CD4-positive, alpha-beta T cell treated with Interleukin-17A for 4 hours (primary cell): ENCODE data around the gene SNCG.
"Not testable (repeated sequence)": the region's sequence is repeated elsewhere in the genome, so short reads cannot be mapped to it uniquely, and the experiment has no call there.

ENCODE experiments used
- DNase-seq: peaks from one replicate; pipeline ENCODE4 v3.0.0-alpha.2; 2020; ENCODE audit warnings: mixed read lengths

Gene SNCG

GRCh38 chr10:86979977-86980448 is 21.6 kb downstream of the SNCG start:
- no peak for DNase-seq

- not testable (repeated sequence) for DNase-seq
Measured at GRCh38 chr10:86981020-86981419, 22.6 kb downstream of the SNCG start.

- no peak for DNase-seq
Measured at GRCh38 chr10:86981716-86982115, 23.3 kb downstream of the SNCG start.

- DNase-seq: not testable (repeated sequence)
Measured at GRCh38 chr10:86984498-86984897, 26.1 kb downstream of the SNCG start.

- DNase-seq: no peak
Measured at GRCh38 chr10:86988520-86988919, 30.1 kb downstream of the SNCG start.

- not testable (repeated sequence) for DNase-seq
Measured at GRCh38 chr10:86991362-86991761, 33.0 kb downstream of the SNCG start.

- DNase-seq: no peak
Measured at GRCh38 chr10:86992456-86992855, 34.1 kb downstream of the SNCG start.

GRCh38 chr10:86992929-86993328 is 34.5 kb downstream of the SNCG start:
- no peak for DNase-seq

- DNase-seq: not testable (repeated sequence)
Measured at GRCh38 chr10:86999802-87000403, 41.5 kb downstream of the SNCG start.

GRCh38 chr10:87000491-87000890 is 42.1 kb downstream of the SNCG start:
- no peak for DNase-seq

- DNase-seq: not testable (repeated sequence)
Measured at GRCh38 chr10:87007124-87007523, 48.7 kb downstream of the SNCG start.

GRCh38 chr10:87007674-87008073 is 49.3 kb downstream of the SNCG start:
- DNase-seq: not testable (repeated sequence)

- not testable (repeated sequence) for DNase-seq
Measured at GRCh38 chr10:87008303-87008702, 49.9 kb downstream of the SNCG start.

GRCh38 chr10:87009134-87009696 is 50.8 kb downstream of the SNCG start:
- DNase-seq: not testable (repeated sequence)
